Measurements from ENCODE around the gene TIAM2. TPM values are rescaled to one million over a fixed set of nuclear protein-coding genes. Genes with fewer than 3 reads are reported as not detected.

Gene TIAM2
- total and polyA plus RNA-seq, 9 of the 15 experiments (the other 6 are each of a cell fraction or from before 2014, with no cell fraction given), result 0.73 to 6.5 (median 4.3) TPM

GRCh38 chr6:155171109-155171746 lies 176.1 kb downstream of the TIAM2 start (continued):
- no peak for TF ChIP-seq PTBP1 (IDR thresholded peaks at IDR 0.05; ENCODE audit: low read depth, low read length)
- TF ChIP-seq THAP7 (CRISPR knock-in tag; IDR thresholded peaks at IDR 0.05), result no peak
- TF ChIP-seq ZNF318 (IDR thresholded peaks at IDR 0.05; ENCODE audit: borderline replicate concordance in 1 of 2, low read depth in 1 of 2), result no peak
- no peak for TF ChIP-seq ESRRA (IDR thresholded peaks at IDR 0.05; ENCODE audit: borderline replicate concordance, low read depth)
- no peak for TF ChIP-seq ZNF12 (CRISPR knock-in tag; IDR thresholded peaks at IDR 0.05)
- no peak for TF ChIP-seq CHD1 (IDR thresholded peaks at IDR 0.05; ENCODE audit: low read length)
- no peak for TF ChIP-seq PREB (CRISPR knock-in tag; IDR thresholded peaks at IDR 0.05)
- no peak for TF ChIP-seq CTCF (IDR thresholded peaks at IDR 0.05 in 2 of 3, conservative IDR thresholded peaks at IDR 0.05 in 1 of 3; ENCODE audit: insufficient read depth in 2 of 3, low read depth in 1 of 3, low read length in 3 of 3)
- TF ChIP-seq ZNF695 (CRISPR knock-in tag; IDR thresholded peaks at IDR 0.05), result no peak
- no peak for TF ChIP-seq CGGBP1 (CRISPR knock-in tag; IDR thresholded peaks at IDR 0.05)
- peak; percentile 81 for TF ChIP-seq ATF3 (IDR thresholded peaks at IDR 0.05)
- no peak for TF ChIP-seq ATF3 (CRISPR knock-in tag; conservative IDR thresholded peaks at IDR 0.05)
- TF ChIP-seq FOXJ3 (CRISPR knock-in tag; IDR thresholded peaks at IDR 0.05), result 0 out of 2 replicates have a peak, but pooled peaks have one; percentile 43
- no peak for TF ChIP-seq ZKSCAN3 (CRISPR knock-in tag; IDR thresholded peaks at IDR 0.05)

All from K562 (cell line).